GM18870 (cell line): ENCODE data around the gene PTPRJ.
A peak's percentile ranks its signal among the peaks of the same experiment; 100 is the strongest.
"Not testable (repeated sequence)": the region's sequence is repeated elsewhere in the genome, so short reads cannot be mapped to it uniquely, and the experiment has no call there.

ENCODE experiments used
- ATAC-seq: cut with Tn5 transposase; IDR thresholded peaks from one replicate; pipeline ENCODE4 v1.9.1; 2021; ENCODE audit warnings: moderate library complexity; ENCODE audit not compliant: unreplicated experiment

Gene PTPRJ

DNA sequence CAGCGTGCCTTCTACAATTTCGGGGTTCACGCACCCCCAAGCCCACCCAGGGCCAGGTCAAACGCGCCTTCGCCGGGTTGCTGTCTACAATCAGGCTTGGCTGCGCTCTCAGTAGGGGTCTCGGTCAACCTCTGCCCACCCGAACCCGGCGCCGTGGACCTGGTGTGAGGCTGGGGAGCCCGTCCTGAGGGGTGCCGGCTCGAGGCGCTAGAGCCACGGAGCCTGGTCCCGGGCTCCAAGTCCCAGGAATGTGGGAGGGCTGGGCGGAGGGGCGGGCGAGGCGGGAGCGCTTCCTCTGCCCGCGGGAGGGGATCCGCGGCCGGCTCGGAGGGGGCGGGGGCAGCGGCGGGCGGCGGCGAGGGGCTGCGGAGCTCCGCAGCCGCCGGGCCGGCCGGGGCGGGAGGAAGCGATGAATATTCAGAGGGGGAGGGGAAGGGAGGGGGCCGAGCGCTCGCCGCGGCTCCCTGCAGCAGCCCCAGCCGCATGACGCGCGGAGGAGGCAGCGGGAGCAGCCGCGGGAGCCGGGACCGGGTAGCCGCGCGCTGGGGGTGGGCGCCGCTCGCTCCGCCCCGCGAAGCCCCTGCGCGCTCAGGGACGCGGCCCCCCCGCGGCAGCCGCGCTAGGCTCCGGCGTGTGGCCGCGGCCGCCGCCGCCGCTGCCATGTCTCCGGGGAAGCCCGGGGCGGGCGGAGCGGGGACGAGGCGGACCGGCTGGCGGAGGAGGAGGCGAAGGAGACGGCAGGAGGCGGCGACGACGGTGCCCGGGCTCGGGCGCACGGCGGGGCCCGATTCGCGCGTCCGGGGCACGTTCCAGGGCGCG, at the start of gene PTPRJ:
PTPRJ (plus strand) TSS at position 472 of the 819 bp plus-strand sequence. CDS start 354 bp downstream, outside the sequence.
- ATAC-seq = no peak

DNA sequence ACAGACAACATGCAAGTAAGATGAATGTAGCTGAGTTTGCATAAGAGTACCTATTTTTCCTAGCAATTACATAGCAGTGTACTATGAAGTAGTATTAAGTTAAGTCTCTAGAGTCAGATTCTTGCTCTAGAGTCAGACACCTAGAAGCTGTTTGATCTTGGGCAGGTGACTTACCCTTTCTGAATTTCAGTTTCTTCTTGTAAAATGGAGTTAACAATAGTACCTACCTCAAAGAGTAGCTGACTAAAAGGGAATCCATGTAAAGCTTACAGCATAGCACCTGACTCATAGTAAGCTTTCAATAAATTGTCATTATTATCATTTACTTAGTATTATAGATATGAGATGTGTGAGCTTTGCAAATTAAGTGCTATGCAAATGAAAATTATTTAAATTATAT, 47.8 kb upstream of the PTPRJ start:
- no peak for ATAC-seq

DNA sequence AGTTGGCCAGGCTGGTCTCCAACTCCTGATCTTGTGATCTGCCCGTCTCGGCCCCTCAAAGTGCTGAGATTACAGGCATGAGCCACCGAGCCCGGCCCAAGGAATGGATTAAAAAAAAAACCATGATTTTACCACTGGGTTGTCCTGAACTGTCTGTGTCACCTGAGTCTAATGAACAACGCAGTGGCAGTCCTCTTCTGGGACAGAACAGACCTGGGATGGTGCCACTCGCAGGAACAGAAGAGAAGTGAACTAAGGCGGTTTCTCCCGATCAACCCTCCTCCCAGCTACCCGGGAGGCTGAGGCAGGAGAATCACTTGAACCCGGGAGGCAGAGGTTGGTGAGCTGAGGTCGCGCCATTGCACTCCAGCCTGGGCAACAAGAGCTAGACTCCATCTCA, 46.6 kb upstream of the PTPRJ start:
- ATAC-seq = not testable (repeated sequence)

DNA sequence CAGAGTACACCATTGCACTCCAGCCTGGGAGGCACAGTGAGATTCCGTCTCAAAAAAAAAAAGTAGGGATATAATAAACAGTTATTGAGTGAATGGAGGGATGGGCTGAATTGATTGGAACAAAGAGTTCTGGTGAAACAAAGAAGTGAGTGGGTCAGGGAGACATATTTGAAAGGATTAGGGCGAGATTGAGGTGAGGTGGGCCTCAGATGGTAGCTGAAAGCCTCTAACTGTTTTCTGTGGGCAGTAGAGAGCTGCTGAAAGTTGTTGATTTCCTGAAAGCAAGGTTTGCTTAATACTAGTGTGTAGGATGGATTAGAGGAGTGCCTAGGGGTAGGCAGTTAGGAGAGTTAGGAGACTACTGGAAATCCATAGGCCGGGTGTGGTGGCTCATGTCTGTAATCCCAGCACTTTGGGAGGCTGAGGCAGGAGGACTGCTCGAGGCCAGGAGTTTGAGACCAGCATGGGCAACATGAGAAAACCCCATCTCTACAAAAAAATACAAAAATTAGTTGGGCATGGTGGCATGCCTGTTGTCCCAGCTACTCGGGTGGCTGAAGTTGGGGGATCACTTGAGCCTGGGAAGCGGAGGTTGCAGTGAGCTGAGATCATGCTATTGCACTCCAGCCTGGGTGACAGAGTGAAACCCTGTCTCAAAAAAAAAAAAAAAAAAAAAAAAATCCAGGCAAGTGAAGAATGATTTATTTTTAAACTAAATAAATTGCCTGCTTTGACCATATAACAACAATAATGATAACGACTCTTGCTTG, 41.4 kb upstream of the PTPRJ start:
- no peak for ATAC-seq

DNA sequence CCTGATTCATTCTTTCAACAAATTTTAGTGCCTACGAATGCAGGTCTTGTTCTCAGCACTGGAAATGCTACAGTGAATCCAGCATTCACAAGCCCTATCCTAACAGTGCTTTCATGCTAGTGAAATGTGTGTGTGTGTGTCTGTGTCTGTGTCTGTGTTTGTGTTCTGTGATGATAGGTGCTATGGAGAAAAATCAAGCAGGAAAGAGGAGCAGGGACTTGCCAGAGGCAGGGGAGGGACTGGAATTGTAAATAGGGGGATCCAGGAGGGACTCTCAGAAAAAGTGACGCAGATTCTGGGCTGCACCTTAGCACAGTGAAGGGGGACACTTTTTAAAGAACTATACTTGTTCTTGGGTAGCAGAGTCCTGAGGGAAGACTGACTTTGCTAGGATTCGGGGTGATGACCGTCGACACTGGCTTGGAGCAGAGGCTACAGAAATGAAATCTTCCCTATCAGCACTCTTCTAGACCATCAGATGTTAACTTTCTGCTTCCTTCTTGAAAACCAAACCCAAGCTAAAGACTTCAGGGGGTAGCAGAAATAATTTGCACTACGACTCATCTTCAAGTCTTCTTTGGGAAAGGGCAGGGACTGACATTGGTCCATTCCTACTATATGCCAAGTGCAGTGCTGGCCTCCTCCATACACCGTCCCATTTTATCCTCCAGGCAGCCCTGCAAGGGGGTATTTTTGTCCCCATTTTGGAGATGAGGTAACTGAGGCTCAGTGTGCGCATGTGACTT, 39.3 kb upstream of the PTPRJ start:
- ATAC-seq = no peak

DNA sequence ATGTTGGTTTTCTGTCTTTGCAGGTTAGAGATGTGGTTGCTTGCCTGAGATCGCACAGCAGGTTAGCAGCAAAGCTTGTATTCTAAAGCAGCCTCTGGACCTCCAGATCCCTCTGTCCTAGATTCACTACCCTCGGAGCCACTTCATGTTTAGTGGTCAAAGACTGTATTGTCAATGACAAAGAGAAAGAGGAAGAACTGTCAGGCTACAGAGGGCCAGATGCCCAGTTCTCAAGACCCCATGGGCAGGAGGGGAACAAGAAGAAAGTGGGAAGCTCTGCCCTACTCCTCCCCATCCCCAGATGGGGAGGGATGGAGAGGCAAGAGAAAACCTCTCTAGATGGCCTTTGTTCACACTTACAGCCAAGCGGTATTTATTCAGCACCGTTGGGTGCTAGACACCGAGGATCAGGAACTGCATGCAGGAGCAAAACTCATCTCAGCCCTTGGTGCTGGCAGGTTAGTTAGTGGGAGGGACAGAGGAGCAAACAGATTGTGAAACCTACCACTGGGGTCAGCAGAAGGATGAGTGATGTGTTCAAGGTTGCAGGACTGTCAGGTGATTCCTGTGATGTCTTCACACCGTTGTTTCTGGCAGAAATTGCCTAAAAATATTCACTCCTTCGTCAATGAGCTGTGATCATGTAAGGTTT, 38.3 kb upstream of the PTPRJ start:
- ATAC-seq = no peak

DNA sequence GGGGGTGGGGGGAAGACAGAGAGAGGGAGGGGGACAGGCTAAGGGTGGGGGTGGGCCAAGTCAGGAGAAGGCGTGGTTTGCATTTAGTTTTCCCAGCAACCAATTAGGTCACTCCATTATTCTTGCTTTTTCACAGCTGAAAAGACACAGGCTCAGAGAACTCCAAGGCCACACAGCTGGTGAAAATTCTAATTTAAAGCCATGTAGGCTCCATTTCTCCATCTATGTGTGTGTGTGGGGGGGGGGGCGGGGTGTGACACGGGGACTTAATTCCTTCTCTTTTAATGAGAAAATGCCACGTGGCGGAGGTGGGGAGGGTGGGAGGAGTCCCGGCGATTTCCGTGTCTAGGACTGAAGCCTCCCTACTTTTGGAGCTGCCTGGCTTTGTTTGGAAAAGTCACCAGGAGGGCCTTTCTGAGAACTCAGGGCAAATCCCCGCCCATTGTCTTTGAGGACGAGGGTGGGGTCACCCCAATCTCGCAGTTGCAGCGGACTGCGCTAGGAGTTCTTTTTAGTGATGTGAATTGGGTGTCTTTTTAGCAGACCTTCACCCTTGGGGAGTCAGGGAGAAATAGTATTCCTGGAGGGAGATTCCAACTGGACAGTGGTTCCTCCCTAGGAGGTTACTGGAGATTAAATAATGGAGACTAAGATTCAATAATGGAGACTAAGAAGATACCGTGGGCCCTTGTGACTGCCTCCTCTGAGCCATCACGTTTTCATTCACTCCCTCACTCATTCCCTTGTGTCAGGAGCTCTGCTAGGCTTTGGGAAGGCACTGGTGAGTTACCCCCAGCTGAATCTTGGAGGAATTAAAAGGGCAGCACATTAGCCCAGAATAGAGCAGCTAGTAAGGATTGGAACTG, 36.4 kb upstream of the PTPRJ start:
- no peak for ATAC-seq

DNA sequence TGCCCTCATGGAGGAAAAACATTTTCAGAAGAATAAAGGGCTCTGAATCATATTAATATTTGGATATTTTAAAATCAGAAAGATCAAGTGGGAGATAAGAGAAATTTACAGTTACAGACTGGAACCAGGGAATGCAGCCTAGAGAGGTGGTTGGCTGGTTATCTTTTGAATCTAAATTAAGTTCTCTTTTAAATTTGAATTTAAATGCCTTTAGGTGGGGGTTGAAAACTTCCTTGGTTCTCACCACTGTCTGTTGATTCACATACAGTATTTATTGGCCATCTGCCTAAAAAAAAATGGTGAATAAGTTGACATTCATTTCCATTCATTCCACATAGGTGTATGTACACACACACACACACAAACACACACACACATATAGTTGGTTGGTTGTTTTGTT, 35.7 kb upstream of the PTPRJ start:
- no peak for ATAC-seq

DNA sequence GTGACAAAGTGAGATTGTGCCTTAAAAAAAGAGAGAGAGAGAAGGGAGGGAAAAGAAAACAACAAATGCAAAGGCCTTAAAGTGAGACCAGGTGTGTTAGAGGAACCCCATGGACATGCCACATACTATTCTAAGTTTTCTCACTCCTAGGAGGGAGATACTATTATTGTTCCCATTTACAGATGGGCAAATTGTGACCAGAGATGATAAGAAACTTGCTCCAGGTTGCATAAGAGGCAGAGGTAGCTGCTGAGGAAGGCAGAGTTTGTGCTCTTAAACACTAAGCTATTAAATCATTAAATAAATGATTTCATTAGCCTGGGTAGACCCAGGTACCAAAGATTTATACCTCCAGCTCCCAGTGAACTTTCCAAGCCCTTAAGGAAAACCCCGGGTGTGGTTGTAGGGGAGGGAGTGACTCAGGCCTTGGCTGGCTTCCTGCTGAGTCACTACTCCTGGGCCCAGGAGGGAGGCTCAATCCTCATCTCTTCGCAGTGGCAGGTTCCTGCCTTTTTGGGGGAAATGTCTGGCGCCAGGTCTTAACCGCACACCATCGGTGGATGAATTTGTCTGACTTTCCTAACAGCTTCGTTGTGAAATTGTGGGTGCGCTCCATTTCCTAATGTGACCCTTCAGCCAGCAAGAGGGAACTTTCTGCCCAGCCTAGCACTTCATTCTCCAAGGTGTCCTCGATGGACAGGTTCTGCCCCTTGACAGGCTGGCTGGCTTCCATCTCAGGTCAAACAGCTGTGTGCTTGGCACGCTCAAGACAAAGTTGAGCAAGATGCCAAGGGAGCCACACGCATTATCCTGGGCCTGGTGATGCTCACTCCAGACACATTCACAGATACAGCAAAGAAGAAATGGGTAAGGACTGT, 33.4 kb upstream of the PTPRJ start:
- no peak for ATAC-seq

DNA sequence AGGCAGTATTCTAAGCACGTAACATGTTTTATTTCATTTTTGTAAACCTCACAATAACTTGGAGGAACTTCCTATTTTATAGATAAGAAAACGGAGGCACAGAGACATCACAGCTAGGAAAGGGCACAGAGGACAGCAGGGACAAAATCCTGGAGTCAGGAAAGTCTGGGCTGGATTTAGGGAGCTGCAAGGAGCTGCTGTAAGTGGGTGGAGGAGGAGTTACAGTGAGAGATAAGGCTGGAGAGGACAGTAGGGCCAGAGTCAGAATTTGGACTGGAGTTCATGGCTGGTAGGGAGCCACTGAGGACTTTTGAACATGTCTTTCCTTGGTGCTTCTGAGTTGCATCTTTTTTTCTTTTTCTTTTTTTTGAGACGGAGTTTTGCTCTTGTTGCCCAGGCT, 32.2 kb upstream of the PTPRJ start:
- no peak for ATAC-seq

DNA sequence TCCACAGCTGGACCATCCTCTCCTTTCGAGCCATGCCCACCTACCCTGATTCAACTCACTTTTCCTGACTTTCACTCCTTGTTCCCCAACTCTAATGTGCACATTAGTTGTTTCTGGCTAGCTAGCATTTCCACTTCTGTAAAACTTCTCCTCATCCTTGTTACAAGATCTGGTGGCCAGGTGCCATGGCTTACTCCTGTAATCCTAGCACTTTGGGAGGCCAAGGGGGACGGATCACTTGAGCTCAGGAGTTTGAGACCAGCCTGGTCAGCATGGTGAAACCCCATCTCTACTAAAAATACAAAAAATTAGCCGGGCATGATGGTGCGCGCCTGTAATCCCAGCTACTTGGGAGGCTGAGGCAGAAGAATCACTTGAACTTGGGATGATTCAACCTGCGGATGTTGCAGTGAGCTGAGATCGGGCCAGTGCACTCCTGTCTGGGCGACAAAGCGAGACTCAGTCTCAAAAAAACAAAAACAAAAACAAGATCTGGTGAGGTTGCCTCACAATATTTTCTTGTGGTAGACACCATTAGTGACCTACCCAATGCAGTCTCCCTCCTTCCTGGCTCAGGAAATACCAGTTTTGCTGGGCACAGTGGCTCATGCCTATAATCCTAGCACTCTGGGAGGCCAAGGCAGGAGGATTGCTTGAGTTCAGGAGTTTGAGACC, 31.2 kb upstream of the PTPRJ start:
- not testable (repeated sequence) for ATAC-seq

DNA sequence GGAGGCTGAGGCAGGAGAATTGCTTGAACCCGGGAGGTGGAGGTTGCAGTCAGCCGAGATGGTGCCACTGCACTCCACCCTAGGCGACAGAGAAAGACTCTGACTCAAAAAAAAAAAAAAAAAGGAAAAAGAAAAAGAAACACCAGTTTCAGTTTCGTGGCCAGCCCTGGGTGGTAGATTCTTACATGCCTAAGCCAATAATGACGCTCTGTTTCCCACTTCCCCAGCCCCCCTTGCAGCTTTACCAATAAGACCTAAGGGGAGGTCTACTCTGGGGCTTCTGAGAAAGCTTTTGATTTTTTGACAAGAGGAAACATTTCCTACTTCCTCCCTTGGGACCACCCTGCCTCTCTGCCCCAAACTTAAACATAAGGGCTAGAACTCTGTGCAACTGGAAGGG, 30.0 kb upstream of the PTPRJ start:
- ATAC-seq = peak; percentile 61

DNA sequence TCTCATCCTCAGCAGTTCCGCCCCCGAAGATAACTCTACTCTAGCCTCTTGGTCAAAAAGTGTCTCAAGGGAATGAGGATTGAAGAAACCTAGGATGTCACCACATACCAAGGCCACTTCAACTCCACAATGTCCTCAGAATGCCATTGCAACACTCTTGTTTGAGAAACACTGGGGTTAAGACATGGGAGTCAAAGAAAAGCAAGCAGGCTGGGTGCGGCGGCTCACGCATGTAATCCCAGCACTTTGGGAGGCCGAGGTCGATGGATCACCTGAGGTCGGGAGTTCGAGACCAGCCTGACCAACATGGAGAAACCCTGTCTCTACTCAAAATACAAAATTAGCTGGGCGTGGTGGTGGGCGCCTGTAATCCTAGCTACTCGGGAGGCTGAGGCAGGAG, 28.9 kb upstream of the PTPRJ start:
- not testable (repeated sequence) for ATAC-seq

DNA sequence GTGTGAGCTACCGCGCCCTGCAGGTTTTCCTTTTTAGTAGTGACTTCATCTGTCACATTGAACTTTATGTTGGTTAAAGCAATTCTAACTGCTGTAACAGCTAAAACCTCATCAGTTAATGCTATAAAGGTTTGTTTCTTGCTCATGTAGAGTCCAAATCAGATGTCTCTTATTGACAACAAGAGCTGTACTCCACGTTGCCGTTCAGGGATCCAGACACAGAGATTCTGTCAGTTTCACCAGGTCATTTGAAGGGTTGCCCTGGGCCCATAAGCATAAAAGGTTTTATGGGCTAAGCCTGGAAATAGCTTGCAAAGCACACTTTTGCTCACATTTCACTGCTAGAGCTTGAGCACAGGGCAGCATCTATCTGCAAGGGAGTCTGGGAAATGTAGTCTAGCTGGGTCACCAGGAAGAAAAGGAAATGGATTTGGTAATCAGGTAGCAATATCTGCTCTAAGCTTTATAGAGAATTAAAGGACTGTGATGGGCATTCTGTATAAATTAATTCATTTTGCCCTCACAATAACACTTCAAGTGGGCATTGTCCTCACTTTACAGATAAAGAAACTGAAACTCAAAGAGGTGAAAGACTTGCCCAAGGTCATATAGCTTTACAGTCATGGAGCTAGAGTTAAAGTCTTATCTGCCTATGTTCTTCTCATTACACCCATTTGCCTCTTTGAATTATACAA, 25.2 kb upstream of the PTPRJ start:
- no peak for ATAC-seq

DNA sequence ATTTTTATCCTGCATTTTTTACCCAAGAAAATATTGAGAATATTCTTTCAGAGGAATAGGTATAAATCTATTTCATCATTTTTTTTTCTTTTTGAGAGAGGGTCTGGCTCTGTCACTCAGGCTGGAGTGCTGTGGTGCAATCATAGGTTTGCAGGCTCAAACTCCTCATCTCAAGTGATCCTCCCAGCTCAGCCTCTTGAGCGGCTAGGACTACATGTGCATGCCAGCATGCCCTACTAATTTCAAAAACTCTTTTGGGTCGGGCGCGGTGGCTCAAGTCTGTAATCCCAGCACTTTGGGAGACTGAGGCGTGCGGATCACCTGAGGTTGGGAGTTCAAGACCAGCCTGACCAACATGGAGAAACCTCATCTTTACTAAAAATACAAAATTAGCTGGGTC, 20.3 kb upstream of the PTPRJ start:
- no peak for ATAC-seq

DNA sequence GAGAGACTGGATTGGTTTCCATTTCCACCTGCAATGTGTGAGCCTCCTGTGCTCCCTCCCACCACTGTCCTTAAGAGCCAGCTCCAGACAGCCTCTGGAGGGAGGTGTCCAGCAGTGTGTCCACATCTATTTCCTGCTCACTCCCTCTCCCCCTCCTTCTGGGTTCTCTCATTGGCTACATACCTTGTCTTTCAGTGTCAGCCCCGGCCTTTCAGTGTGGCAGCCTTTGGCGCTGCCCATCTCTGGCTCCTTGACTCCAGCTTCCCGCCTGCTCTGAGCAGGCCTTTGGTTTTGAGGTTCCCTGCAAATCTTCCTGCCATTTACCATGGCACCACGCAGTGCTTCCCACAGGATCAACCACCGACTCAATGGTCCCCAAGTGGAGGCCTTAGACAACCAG, 19.0 kb upstream of the PTPRJ start:
- no peak for ATAC-seq

DNA sequence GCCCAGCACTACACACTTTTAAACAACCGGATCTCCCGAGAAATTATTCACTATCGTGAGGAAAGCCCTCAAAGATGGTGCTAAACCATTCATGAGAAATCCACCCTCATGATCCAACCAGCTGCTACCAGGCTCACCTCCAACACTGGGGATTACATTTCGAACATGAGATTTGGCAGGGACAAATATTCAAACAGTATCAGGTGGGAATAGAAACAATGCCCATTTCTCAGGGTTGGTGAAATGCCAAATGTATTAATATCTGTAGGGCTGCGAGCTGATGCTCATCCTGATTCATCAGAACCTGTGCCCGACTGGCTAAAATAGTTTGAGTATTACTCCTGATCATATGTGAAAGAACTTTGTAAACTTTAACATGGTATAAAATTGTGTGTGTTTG, 15.8 kb upstream of the PTPRJ start:
- no peak for ATAC-seq
